Esophagus muscularis mucosa (tissue), 4 donors: ENCODE measurements around the gene TRIM9. TPM values are rescaled to one million over a fixed set of nuclear protein-coding genes. Genes with fewer than 3 reads are reported as not detected.

Source experiments
- DNase-seq: peaks from one replicate; pipeline ENCODE4 v3.0.0-alpha.2; 2017; ENCODE audit errors: extremely low spot score
- H3K27ac ChIP-seq, 4 donors: fragments of 200-600 bp; sonication (generic); replicated peaks in 1 of 4; 1 replicate in 3 of 4; 2 replicates in 1 of 4; pipeline ENCODE4 v1.5.1; 2016 to 2019; ENCODE audit warnings: mild to moderate bottlenecking in 1 of 4
- H3K27me3 ChIP-seq, 4 donors: fragments of 200-600 bp; sonication (generic); one replicate each; pipeline versions ENCODE4 v1.5.1 to v1.6.0; 2016 to 2019
- H3K36me3 ChIP-seq, 4 donors: fragments of 200-600 bp; sonication (generic); one replicate each; pipeline ENCODE4 v1.5.1; 2016 to 2019
- H3K4me1 ChIP-seq, 4 donors: fragments of 200-600 bp; sonication (generic); one replicate each; pipeline ENCODE4 v1.5.1; 2016 to 2019
- H3K4me3 ChIP-seq, 4 donors: fragments of 200-600 bp; sonication (generic); 1 replicate in 2 of 4; 2 replicates in 2 of 4; pipeline ENCODE4 v1.5.1; 2016 to 2019; ENCODE audit warnings: mild to moderate bottlenecking in 4 of 4, moderate library complexity in 1 of 4
- H3K9me3 ChIP-seq, 4 donors: fragments of 200-600 bp; sonication (generic); 1 replicate in 3 of 4; 2 replicates in 1 of 4; pipeline ENCODE4 v1.5.1; 2016 to 2019
- EP300 ChIP-seq: sonication (generic); formaldehyde crosslinking; IDR thresholded peaks from one replicate; pipeline ENCODE4 v1.6.1; 2017; ENCODE audit warnings: antibody characterized with exemption
- POLR2A ChIP-seq: fragments of 450-650 bp; IDR thresholded peaks from one replicate; pipeline ENCODE4 v1.6.1; 2017; ENCODE audit warnings: antibody characterized with exemption, moderate library complexity, mild to moderate bottlenecking, low read depth
- POLR2AphosphoS5 ChIP-seq, 2 donors: sonication (generic); formaldehyde crosslinking; IDR thresholded peaks; one replicate each; pipeline ENCODE4 v1.6.1; 2017; ENCODE audit warnings: antibody characterized with exemption in 2 of 2
- WGBS: methylation state at CpG from one replicate; pipeline ENCODE4 v1.1.5; 2018; 5-methylcytosine and 5-hydroxymethylcytosine counted together
- intact Hi-C: fragments of 100-400 bp; cut with DNase I; formaldehyde crosslinking; loops from one replicate; pipeline ENCODE4 v1.15.1; 2023
- total RNA-seq, 4 donors: library from RNA; depleted of rRNA; stranded (reverse); fragments of >200 nt; gene quantifications; one replicate each; pipeline versions ENCODE4 v1.1.0 to v1.2.1, GENCODE V29; 2016
- TF ChIP-seq, protein P1 (sequence below), 3 experiments: fragments of 200-600 bp in 2 of 3; fragments of 450-650 bp in 1 of 3; sonication (generic) in 2 of 3; IDR thresholded peaks; one replicate each; pipeline ENCODE4 v1.5.1; 2017 to 2019; ENCODE audit warnings: antibody characterized with exemption in 3 of 3, mild to moderate bottlenecking in 2 of 3, moderate library complexity in 1 of 3

TRIM9 gene
- total RNA-seq, 4 donors from 2014 or later, result 0.58 to 1.7 (median 0.76) TPM

GRCh38 chr14:50977863-50978528, 116.9 kb downstream of the TRIM9 start:
- peaks cover 0 to 5% (median 2%) of the 10 kb centered on the region in 4 donors for H3K4me1 ChIP-seq
- no peaks in the 10 kb centered on the region for H3K9me3 ChIP-seq
- intact Hi-C loops, result no loop called here
- H3K27me3 ChIP-seq, result no peaks in the 10 kb centered on the region
- TF ChIP-seq POLR2AphosphoS5 (IDR thresholded peaks at IDR 0.05) (no peak), EP300 (no peak), POLR2A (no peak)
- TF ChIP-seq, protein P1, sequence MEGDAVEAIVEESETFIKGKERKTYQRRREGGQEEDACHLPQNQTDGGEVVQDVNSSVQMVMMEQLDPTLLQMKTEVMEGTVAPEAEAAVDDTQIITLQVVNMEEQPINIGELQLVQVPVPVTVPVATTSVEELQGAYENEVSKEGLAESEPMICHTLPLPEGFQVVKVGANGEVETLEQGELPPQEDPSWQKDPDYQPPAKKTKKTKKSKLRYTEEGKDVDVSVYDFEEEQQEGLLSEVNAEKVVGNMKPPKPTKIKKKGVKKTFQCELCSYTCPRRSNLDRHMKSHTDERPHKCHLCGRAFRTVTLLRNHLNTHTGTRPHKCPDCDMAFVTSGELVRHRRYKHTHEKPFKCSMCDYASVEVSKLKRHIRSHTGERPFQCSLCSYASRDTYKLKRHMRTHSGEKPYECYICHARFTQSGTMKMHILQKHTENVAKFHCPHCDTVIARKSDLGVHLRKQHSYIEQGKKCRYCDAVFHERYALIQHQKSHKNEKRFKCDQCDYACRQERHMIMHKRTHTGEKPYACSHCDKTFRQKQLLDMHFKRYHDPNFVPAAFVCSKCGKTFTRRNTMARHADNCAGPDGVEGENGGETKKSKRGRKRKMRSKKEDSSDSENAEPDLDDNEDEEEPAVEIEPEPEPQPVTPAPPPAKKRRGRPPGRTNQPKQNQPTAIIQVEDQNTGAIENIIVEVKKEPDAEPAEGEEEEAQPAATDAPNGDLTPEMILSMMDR (IDR thresholded peaks at IDR 0.05), result no peak
- no peak overlapping the region for H3K4me3 ChIP-seq
- DNase-seq, result no peak
- 94% methylated on average over 3 of the region's 3 CpGs for WGBS
- H3K36me3 ChIP-seq, result no peaks in the 10 kb centered on the region
- H3K27ac ChIP-seq, result no peak overlapping the region

DNA sequence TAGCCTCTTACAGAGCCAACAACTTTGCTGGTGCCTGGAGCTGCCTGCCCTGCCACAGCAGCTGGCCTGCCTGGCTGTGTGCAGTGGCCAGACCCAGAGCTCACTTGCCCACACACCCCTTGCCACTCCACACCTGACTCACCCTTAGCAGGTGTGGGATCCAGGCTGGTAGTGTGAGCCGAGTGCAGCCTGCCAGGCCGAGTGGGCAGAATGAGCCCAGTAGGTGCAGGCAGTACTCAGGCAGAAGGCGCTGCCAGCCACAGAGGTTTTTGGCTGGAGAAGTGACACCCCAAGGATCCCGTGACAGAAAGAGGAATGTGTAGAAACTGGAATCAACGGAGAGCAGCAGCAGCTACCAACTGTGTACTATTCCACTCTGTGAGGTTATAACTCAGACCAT, 120.8 kb downstream of the TRIM9 start:
- intact Hi-C loops, result no loop called here
- H3K27me3 ChIP-seq, result no peaks in the 10 kb centered on the region
- no peak for TF ChIP-seq POLR2AphosphoS5 (IDR thresholded peaks at IDR 0.05)
- TF ChIP-seq, protein P1 (IDR thresholded peaks at IDR 0.05), result no peak
- TF ChIP-seq EP300, result no peak
- TF ChIP-seq POLR2A, result no peak
- no peaks in the 10 kb centered on the region for H3K36me3 ChIP-seq
- no peaks in the 10 kb centered on the region for H3K9me3 ChIP-seq
- H3K27ac ChIP-seq, result no peak overlapping the region
- H3K4me1 ChIP-seq, result peaks cover 0 to 5% (median 2%) of the 10 kb centered on the region in 4 donors
- H3K4me3 ChIP-seq, result no peak overlapping the region
- no peak for DNase-seq
- 85% methylated on average over 5 of the region's 5 CpGs for WGBS

GRCh38 chr14:50972734-50973133, 122.2 kb downstream of the TRIM9 start:
- Histone ChIP-seq H3K27ac (no peak overlapping the region), H3K4me3 (no peak overlapping the region), H3K27me3 (no peaks in the 10 kb centered on the region), H3K36me3 (no peaks in the 10 kb centered on the region), H3K4me1 (peaks cover 0 to 5% (median 2%) of the 10 kb centered on the region in 4 donors), H3K9me3 (no peaks in the 10 kb centered on the region)
- TF ChIP-seq POLR2AphosphoS5 (IDR thresholded peaks at IDR 0.05) (no peak), EP300 (no peak), POLR2A (no peak)
- TF ChIP-seq, protein P1 (IDR thresholded peaks at IDR 0.05), result no peak
- DNase-seq, result no peak
- intact Hi-C loops, result no loop called here
- WGBS, result 92% methylated on average over 6 of the region's 11 CpGs

GRCh38 chr14:50970886-50971781, 123.8 kb downstream of the TRIM9 start:
- Histone ChIP-seq H3K27me3 (no peaks in the 10 kb centered on the region), H3K27ac (no peak overlapping the region), H3K4me3 (no peak overlapping the region), H3K4me1 (peaks cover 0 to 5% (median 2%) of the 10 kb centered on the region in 4 donors), H3K9me3 (no peaks in the 10 kb centered on the region), H3K36me3 (no peaks in the 10 kb centered on the region)
- 96% methylated on average over 6 of the region's 6 CpGs for WGBS
- no peak for DNase-seq
- TF ChIP-seq POLR2A (no peak), EP300 (no peak), POLR2AphosphoS5 (IDR thresholded peaks at IDR 0.05) (no peak)
- TF ChIP-seq, protein P1 (IDR thresholded peaks at IDR 0.05), result no peak
- intact Hi-C loops, result no loop called here
